Keratinocyte (primary cell): Measurements from ENCODE around the gene CRYBA2. TPM values are rescaled to one million over a fixed set of nuclear protein-coding genes. Genes with fewer than 3 reads are reported as not detected.

Experiments
- DNase-seq: peaks from one replicate; pipeline ENCODE4 v3.0.0-alpha.2; 2011; ENCODE audit warnings: low read depth, missing footprints, low spot score
- FAIRE-seq: peaks from 2 replicates; lab custom pipeline; 2011; peaks lifted over from hg19 to GRCh38; lab: Jason Lieb, UNC
- H2AFZ ChIP-seq: 2 replicates; pipeline ENCODE4 v1.6.0; 2012; ENCODE audit warnings: low read length, control low read depth, inconsistent platforms; ENCODE audit not compliant: control insufficient read depth
- H3K27ac ChIP-seq: 2 replicates; pipeline ENCODE4 v1.5.1; 2011; ENCODE audit warnings: low read length; ENCODE audit not compliant: control insufficient read depth, insufficient read depth
- H3K27me3 ChIP-seq: 3 replicates; pipeline ENCODE4 v1.6.0; 2011; ENCODE audit warnings: low read length; ENCODE audit not compliant: control insufficient read depth, insufficient read depth; ENCODE audit errors: extremely low read depth
- H3K36me3 ChIP-seq, 2 experiments: 2 replicates in 1 of 2; 3 replicates in 1 of 2; pipeline ENCODE4 v1.5.1; 2011; ENCODE audit warnings: low read length in 2 of 2, mild to moderate bottlenecking in 1 of 2; ENCODE audit not compliant: control insufficient read depth in 2 of 2, insufficient read depth in 2 of 2; ENCODE audit errors: extremely low read depth in 1 of 2
- H3K4me1 ChIP-seq: 3 replicates; pipeline ENCODE4 v1.5.1; 2011; ENCODE audit warnings: low read length; ENCODE audit not compliant: control insufficient read depth, insufficient read depth; ENCODE audit errors: extremely low read depth
- H3K4me2 ChIP-seq: 3 replicates; pipeline ENCODE4 v1.6.0; 2011; ENCODE audit warnings: low read depth, low read length; ENCODE audit not compliant: control insufficient read depth, insufficient read depth; ENCODE audit errors: extremely low read depth
- H3K4me3 ChIP-seq, 3 experiments: fragments of 200-600 bp in 1 of 3; sonication (generic) in 1 of 3; 2 replicates in 2 of 3; 3 replicates in 1 of 3; pipeline ENCODE4 v1.5.1; 2011 to 2016; ENCODE audit warnings: low read length in 3 of 3, mild to moderate bottlenecking in 3 of 3, control low read depth in 2 of 3, inconsistent platforms in 1 of 3, low read depth in 1 of 3, mixed read lengths in 1 of 3, mixed run types in 1 of 3, moderate library complexity in 1 of 3; ENCODE audit not compliant: control insufficient read depth in 2 of 3, insufficient read depth in 2 of 3; ENCODE audit errors: extremely low read depth in 1 of 3
- H3K79me2 ChIP-seq: 2 replicates; pipeline ENCODE4 v1.6.0; 2012; ENCODE audit warnings: low read length; ENCODE audit not compliant: control insufficient read depth, insufficient read depth
- H3K9ac ChIP-seq: 3 replicates; pipeline ENCODE4 v1.6.0; 2011; ENCODE audit warnings: low read length; ENCODE audit not compliant: control insufficient read depth, insufficient read depth; ENCODE audit errors: extremely low read depth
- H3K9me1 ChIP-seq: 3 replicates; pipeline ENCODE4 v1.6.0; 2011; ENCODE audit warnings: low read length; ENCODE audit not compliant: control insufficient read depth, insufficient read depth; ENCODE audit errors: extremely low read depth
- H3K9me3 ChIP-seq: 2 replicates; pipeline ENCODE4 v1.5.1; 2012; ENCODE audit warnings: low read depth, low read length; ENCODE audit not compliant: control insufficient read depth
- H4K20me1 ChIP-seq: 3 replicates; pipeline ENCODE4 v1.6.0; 2011; ENCODE audit warnings: low read length; ENCODE audit not compliant: control insufficient read depth, insufficient read depth; ENCODE audit errors: extremely low read depth
- CTCF ChIP-seq, 3 experiments: IDR thresholded peaks in 1 of 3; conservative IDR thresholded peaks in 1 of 3; optimal IDR thresholded peaks in 1 of 3; 2 replicates in 2 of 3; 3 replicates in 1 of 3; pipeline versions ENCODE3 to v1.5.1; 2011; ENCODE audit warnings: low read length in 3 of 3, mild to moderate bottlenecking in 3 of 3, moderate library complexity in 2 of 3, control low read depth in 1 of 3, inconsistent platforms in 1 of 3; ENCODE audit not compliant: insufficient read depth in 2 of 3; ENCODE audit errors: extremely low read depth in 1 of 3
- EZH2 ChIP-seq: IDR thresholded peaks from one replicate; pipeline ENCODE4 v1.6.1; 2012; ENCODE audit warnings: inconsistent platforms, mild to moderate bottlenecking, low read length, moderate library complexity
- dilution Hi-C: fragments of 300-500 bp; cut with MboI; formaldehyde crosslinking; loops from one replicate; pipeline ENCODE4 v1.7.0; 2020; ENCODE audit warnings: low sequenced_read_pairs; ENCODE audit not compliant: extremely low pct_ligation_motif_present
- polyA plus RNA-seq, 5 experiments: library from polyadenylated mRNA; depleted of rRNA in 3 of 5; stranded (reverse) in 3 of 5; stranded (forward) in 1 of 5; unstranded in 1 of 5; fragments of >200 nt; gene quantifications; 1 replicate in 1 of 5; 2 replicates in 3 of 5; 3 replicates in 1 of 5; pipeline versions ENCODE4 v1.2.1 to v1.2.3, GENCODE V29; 2011 to 2012; ENCODE audit warnings: missing spikeins in 2 of 5, low read depth in 1 of 5, low replicate concordance in 1 of 5

Gene CRYBA2
- polyA plus RNA-seq, 1 donor (not counting 4 experiments of a cell fraction or from before 2014, with no cell fraction given), result not detected

DNA sequence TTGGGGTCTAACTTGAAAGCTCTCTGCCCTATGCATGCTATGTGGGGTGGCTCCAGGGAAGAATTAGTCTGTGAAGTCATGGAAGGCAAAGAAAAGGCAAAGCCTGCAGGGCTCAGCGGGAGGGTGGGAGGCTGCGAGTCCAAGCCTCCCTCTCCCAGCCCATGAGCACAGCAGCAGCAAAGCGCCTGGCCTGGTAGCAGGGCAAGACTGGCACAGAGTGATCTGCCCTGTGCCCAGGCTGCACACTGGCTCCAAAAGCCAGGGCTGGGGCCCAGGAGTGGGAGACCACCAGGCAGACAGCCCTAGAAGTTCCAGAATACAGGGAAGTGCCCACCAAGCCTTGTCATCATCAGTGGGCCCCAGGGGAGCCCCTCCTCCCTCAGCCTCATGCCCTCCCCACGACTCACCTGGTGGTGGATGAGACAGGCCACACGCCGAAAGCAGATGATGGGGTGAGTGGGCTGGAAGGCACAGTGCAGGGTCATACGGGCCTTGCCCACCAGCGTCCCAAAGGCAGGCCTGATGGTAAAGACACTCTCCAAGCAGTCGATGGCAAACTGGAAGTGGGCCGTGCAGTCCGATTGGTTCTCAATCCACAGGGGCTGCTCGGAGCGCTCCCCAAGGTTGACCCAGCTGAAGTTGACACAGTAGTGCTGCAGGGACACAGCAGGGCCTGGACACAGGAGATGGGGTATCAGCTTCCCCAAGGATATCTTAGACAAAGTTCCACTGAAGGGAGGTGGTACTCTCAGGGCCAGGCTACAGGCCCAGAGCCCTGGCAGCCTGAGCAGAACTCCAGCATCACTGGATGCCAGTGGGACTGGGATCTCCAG is 36.0 kb upstream of the CRYBA2 start:
- Histone ChIP-seq H3K27ac (no peak overlapping the region), H3K9me3 (no peaks in the 10 kb centered on the region), H3K9me1 (no peaks in the 10 kb centered on the region), H3K4me3 (no peak overlapping the region), H3K9ac (no peak overlapping the region), H2AFZ (no peak overlapping the region), H4K20me1 (no peaks in the 10 kb centered on the region), H3K4me1 (no peaks in the 10 kb centered on the region), H3K36me3 (no peaks in the 10 kb centered on the region), H3K79me2 (no peaks in the 10 kb centered on the region), H3K27me3 (peaks cover 18% of the 10 kb centered on the region), H3K4me2 (no peak overlapping the region)
- dilution Hi-C loops, result no loop called here
- no peak for TF ChIP-seq CTCF (optimal IDR thresholded peaks at IDR 0.05 in 1 of 3, IDR thresholded peaks at IDR 0.05 in 1 of 3, conservative IDR thresholded peaks at IDR 0.05 in 1 of 3; ENCODE audit: extremely low read depth in 1 of 3, insufficient read depth in 2 of 3, low read length in 3 of 3)
- no peak for TF ChIP-seq EZH2
- DNase-seq, result no peak
- FAIRE-seq, result no peak

GRCh38 chr2:219028141-219028540 is 34.9 kb upstream of the CRYBA2 start:
- no peak overlapping the region for H3K4me2 ChIP-seq
- no peaks in the 10 kb centered on the region for H4K20me1 ChIP-seq
- no peaks in the 10 kb centered on the region for H3K79me2 ChIP-seq
- no peak overlapping the region for H3K9ac ChIP-seq
- no peaks in the 10 kb centered on the region for H3K36me3 ChIP-seq
- H3K9me3 ChIP-seq, result no peaks in the 10 kb centered on the region
- FAIRE-seq (no peak), DNase-seq (no peak)
- no peak overlapping the region for H2AFZ ChIP-seq
- H3K27me3 ChIP-seq, result peaks cover 18% of the 10 kb centered on the region
- H3K4me3 ChIP-seq, result no peak overlapping the region
- TF ChIP-seq CTCF (optimal IDR thresholded peaks at IDR 0.05 in 1 of 3, IDR thresholded peaks at IDR 0.05 in 1 of 3, conservative IDR thresholded peaks at IDR 0.05 in 1 of 3; ENCODE audit: extremely low read depth in 1 of 3, insufficient read depth in 2 of 3, low read length in 3 of 3) (no peak), EZH2 (no peak)
- H3K27ac ChIP-seq, result no peak overlapping the region
- H3K9me1 ChIP-seq, result no peaks in the 10 kb centered on the region
- dilution Hi-C loops, result no loop called here
- H3K4me1 ChIP-seq, result no peaks in the 10 kb centered on the region
